ENCODE data around the gene NAV2.

GRCh38 chr11:19973136-19973635, 260.5 kb downstream of the NAV2 start:
- TF ChIP-seq CTCF (IDR thresholded peaks at IDR 0.05) (no peak), POLR2A (IDR thresholded peaks at IDR 0.05) (no peak), EP300 (IDR thresholded peaks at IDR 0.05) (no peak)
